Stimulated activated CD4-positive, alpha-beta T cell treated with anti-CD3 and anti-CD28 coated beads, TNF-alpha, amount 100 ng/mL, for 48 hours (primary cell): ENCODE results near the gene C1orf105.
"Not testable (repeated sequence)": the region's sequence is repeated elsewhere in the genome, so short reads cannot be mapped to it uniquely, and the experiment has no call there.

ENCODE experiments used
- DNase-seq, 3 donors: peaks; one replicate each; pipeline ENCODE4 v3.0.0-alpha.2; 2020; ENCODE audit warnings: low read depth in 3 of 3

C1orf105 gene

GRCh38 chr1:172420385-172420784, at the start of gene C1orf105:
Gene C1orf105, plus strand, starts transcription at chr1:172420685. Its CDS starts 201 bp downstream, at chr1:172420886.
- no peak for DNase-seq

GRCh38 chr1:172371646-172372045, 48.8 kb upstream of the C1orf105 start:
- not testable (repeated sequence) for DNase-seq

- DNase-seq: no peak
Observed at GRCh38 chr1:172373864-172374263, 46.6 kb upstream of the C1orf105 start.

GRCh38 chr1:172375211-172375631, 45.3 kb upstream of the C1orf105 start:
- DNase-seq: no peak

GRCh38 chr1:172376431-172376830, 44.1 kb upstream of the C1orf105 start:
- no peak for DNase-seq

GRCh38 chr1:172377565-172377964, 42.9 kb upstream of the C1orf105 start:
- no peak for DNase-seq

GRCh38 chr1:172378109-172378760, 42.2 kb upstream of the C1orf105 start:
- no peak for DNase-seq

- DNase-seq: no peak
Observed at GRCh38 chr1:172380441-172381244, 39.8 kb upstream of the C1orf105 start.

GRCh38 chr1:172381946-172382345, 38.5 kb upstream of the C1orf105 start:
- DNase-seq: no peak

- DNase-seq: no peak
Observed at GRCh38 chr1:172382406-172382805, 38.1 kb upstream of the C1orf105 start.

GRCh38 chr1:172382990-172383389, 37.5 kb upstream of the C1orf105 start:
- DNase-seq: no peak

GRCh38 chr1:172383536-172383935, 36.9 kb upstream of the C1orf105 start:
- DNase-seq: no peak

- no peak for DNase-seq
Observed at GRCh38 chr1:172384656-172385055, 35.8 kb upstream of the C1orf105 start.

GRCh38 chr1:172386046-172386445, 34.4 kb upstream of the C1orf105 start:
- no peak for DNase-seq

- DNase-seq: no peak
Observed at GRCh38 chr1:172388490-172388889, 32.0 kb upstream of the C1orf105 start.

- no peak for DNase-seq
Observed at GRCh38 chr1:172390301-172390682, 30.2 kb upstream of the C1orf105 start.

- DNase-seq: no peak
Observed at GRCh38 chr1:172390683-172391551, 29.6 kb upstream of the C1orf105 start.

- no peak for DNase-seq
Observed at GRCh38 chr1:172391976-172392375, 28.5 kb upstream of the C1orf105 start.

- DNase-seq: no peak
Observed at GRCh38 chr1:172393354-172393753, 27.1 kb upstream of the C1orf105 start.

- peak; percentile 30 to 62 (median 39) for DNase-seq
Observed at GRCh38 chr1:172394141-172394751, 26.2 kb upstream of the C1orf105 start.

- no peak for DNase-seq
Observed at GRCh38 chr1:172394811-172395210, 25.7 kb upstream of the C1orf105 start.

- DNase-seq: no peak
Observed at GRCh38 chr1:172395576-172395975, 24.9 kb upstream of the C1orf105 start.
